ENCODE results near the gene POPDC2.

The POPDC2 gene

DNA sequence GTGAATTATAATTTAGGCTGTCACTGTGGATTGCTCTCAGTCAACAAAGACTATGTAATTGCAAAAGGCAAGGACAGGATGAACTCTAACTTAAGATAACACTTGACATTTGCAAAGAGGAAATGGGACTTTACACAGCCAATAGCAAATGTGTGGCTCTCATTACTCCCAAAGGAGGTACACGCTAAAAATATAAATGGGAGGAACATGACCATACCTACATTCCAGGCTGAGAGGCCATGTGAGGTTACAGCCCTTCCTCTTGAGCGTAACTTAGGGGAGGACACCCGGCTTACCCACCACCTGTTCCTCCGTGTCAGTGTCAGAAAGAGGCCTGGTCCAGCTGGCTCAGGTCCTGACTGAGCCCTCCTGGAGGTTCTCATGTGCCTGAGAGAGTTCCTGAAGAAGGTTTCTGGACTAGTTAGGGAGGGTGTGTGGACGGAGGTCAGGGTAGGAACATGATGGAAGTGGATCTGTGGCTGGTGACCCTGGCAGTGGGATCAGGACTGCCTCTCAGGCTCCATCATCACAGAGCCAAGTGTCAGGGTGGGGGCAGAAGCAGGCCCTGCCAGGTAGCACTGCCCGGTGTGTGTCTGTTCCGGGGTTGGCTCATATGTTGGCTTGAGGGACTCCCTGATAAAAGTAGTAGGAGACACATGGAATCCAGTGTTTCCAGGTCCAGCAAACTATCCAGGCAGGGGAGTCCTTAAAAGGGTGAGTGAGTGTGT lies 7.9 kb downstream of the POPDC2 start:
- TF ChIP-seq TAF1 (IDR thresholded peaks at IDR 0.05; ENCODE audit: borderline replicate concordance, insufficient read depth, low read length): no peak
- TF ChIP-seq SIN3A (IDR thresholded peaks at IDR 0.05; ENCODE audit: borderline replicate concordance, insufficient read depth, low read length): no peak
- TF ChIP-seq, protein P1, sequence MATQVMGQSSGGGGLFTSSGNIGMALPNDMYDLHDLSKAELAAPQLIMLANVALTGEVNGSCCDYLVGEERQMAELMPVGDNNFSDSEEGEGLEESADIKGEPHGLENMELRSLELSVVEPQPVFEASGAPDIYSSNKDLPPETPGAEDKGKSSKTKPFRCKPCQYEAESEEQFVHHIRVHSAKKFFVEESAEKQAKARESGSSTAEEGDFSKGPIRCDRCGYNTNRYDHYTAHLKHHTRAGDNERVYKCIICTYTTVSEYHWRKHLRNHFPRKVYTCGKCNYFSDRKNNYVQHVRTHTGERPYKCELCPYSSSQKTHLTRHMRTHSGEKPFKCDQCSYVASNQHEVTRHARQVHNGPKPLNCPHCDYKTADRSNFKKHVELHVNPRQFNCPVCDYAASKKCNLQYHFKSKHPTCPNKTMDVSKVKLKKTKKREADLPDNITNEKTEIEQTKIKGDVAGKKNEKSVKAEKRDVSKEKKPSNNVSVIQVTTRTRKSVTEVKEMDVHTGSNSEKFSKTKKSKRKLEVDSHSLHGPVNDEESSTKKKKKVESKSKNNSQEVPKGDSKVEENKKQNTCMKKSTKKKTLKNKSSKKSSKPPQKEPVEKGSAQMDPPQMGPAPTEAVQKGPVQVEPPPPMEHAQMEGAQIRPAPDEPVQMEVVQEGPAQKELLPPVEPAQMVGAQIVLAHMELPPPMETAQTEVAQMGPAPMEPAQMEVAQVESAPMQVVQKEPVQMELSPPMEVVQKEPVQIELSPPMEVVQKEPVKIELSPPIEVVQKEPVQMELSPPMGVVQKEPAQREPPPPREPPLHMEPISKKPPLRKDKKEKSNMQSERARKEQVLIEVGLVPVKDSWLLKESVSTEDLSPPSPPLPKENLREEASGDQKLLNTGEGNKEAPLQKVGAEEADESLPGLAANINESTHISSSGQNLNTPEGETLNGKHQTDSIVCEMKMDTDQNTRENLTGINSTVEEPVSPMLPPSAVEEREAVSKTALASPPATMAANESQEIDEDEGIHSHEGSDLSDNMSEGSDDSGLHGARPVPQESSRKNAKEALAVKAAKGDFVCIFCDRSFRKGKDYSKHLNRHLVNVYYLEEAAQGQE (IDR thresholded peaks at IDR 0.05; ENCODE audit: insufficient read depth in 1 of 2, low read depth in 2 of 2, low read length in 2 of 2): no peak
- TF ChIP-seq FOXP2 (optimal IDR thresholded peaks at IDR 0.05; ENCODE audit: borderline replicate concordance, extremely low read depth, extremely low read length, insufficient read depth): no peak
- no peak for TF ChIP-seq POLR2AphosphoS5 (IDR thresholded peaks at IDR 0.05; ENCODE audit: low read depth, low read length)

DNA sequence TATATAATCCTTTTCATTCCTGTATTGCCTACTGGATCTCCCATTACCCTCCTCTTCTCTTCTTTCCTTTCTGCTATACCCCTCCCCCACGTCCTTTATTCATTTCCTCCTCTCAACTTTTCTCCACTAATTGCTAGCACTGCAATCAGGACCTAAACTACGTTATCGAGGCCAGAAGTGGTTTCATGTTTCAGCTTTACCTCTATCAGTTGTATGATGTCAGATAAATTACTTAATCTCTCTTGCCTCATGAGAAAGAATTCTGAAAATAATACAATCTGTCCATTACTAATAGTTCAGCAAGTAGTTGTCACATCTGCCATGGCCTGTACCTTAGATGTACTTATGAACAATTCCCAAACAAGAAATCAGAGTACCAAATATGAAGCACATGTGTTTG lies 10.6 kb downstream of the POPDC2 start:
- no peak for TF ChIP-seq POLR2AphosphoS5 (IDR thresholded peaks at IDR 0.05; ENCODE audit: low read depth, low read length)
- TF ChIP-seq SIN3A (IDR thresholded peaks at IDR 0.05; ENCODE audit: borderline replicate concordance, insufficient read depth, low read length): no peak
- no peak for TF ChIP-seq FOXP2 (optimal IDR thresholded peaks at IDR 0.05; ENCODE audit: borderline replicate concordance, extremely low read depth, extremely low read length, insufficient read depth)
- no peak for TF ChIP-seq TAF1 (IDR thresholded peaks at IDR 0.05; ENCODE audit: borderline replicate concordance, insufficient read depth, low read length)
- TF ChIP-seq, protein P1 (IDR thresholded peaks at IDR 0.05; ENCODE audit: insufficient read depth in 1 of 2, low read depth in 2 of 2, low read length in 2 of 2): no peak

GRCh38 chr3:119647843-119648575 lies 12.4 kb downstream of the POPDC2 start:
- no peak for TF ChIP-seq FOXP2 (optimal IDR thresholded peaks at IDR 0.05; ENCODE audit: borderline replicate concordance, extremely low read depth, extremely low read length, insufficient read depth)
- no peak for TF ChIP-seq TAF1 (IDR thresholded peaks at IDR 0.05; ENCODE audit: borderline replicate concordance, insufficient read depth, low read length)
- TF ChIP-seq POLR2AphosphoS5 (IDR thresholded peaks at IDR 0.05; ENCODE audit: low read depth, low read length): no peak
- TF ChIP-seq, protein P1 (IDR thresholded peaks at IDR 0.05; ENCODE audit: insufficient read depth in 1 of 2, low read depth in 2 of 2, low read length in 2 of 2): no peak
- no peak for TF ChIP-seq SIN3A (IDR thresholded peaks at IDR 0.05; ENCODE audit: borderline replicate concordance, insufficient read depth, low read length)

- TF ChIP-seq TAF1 (IDR thresholded peaks at IDR 0.05; ENCODE audit: borderline replicate concordance, insufficient read depth, low read length) (no peak), FOXP2 (optimal IDR thresholded peaks at IDR 0.05; ENCODE audit: borderline replicate concordance, extremely low read depth, extremely low read length, insufficient read depth) (no peak), SIN3A (IDR thresholded peaks at IDR 0.05; ENCODE audit: borderline replicate concordance, insufficient read depth, low read length) (no peak), POLR2AphosphoS5 (IDR thresholded peaks at IDR 0.05; ENCODE audit: low read depth, low read length) (no peak)
- TF ChIP-seq, protein P1 (IDR thresholded peaks at IDR 0.05; ENCODE audit: insufficient read depth in 1 of 2, low read depth in 2 of 2, low read length in 2 of 2): no peak
These were observed 13.2 kb downstream of the POPDC2 start for GRCh38 chr3:119647171-119647570.

Data from PFSK-1 (cell line).